IMR-90 (cell line): ENCODE data around the gene GGACT. TPM values are rescaled to one million over a fixed set of nuclear protein-coding genes. Genes with fewer than 3 reads are reported as not detected.

Experiments used
- ATAC-seq: fragments of 200-7000 bp; cut with Tn5 transposase; 2 replicates; pipeline ENCODE4 v1.9.1; 2020; ENCODE audit warnings: low read depth, mild to moderate bottlenecking, moderate library complexity
- BruUV-seq: library from RNA; stranded (reverse); fragments of 400-500 nt; replicated peaks from 2 replicates; lab custom pipeline; 2021; lab: Mats Ljungman, UMichigan
- CTCF ChIA-PET: fragments of 300-600 bp; formaldehyde crosslinking; extraction: SDS; loops from one replicate; lab custom pipeline; 2021; ENCODE audit warnings: antibody characterized with exemption; lab: Yijun Ruan, JAX
- POLR2A ChIA-PET: fragments of 300-600 bp; sonication (Branson Sonifier 250); formaldehyde crosslinking; loops from one replicate; lab custom pipeline; 2022; ENCODE audit warnings: antibody characterized with exemption; ENCODE audit not compliant: unreplicated experiment; lab: Charles Lee
- DNase-seq: peaks from one replicate; pipeline ENCODE4 v3.0.0; 2013
- H2AFZ ChIP-seq: replicated peaks from 2 replicates; pipeline ENCODE3; 2013; ENCODE audit warnings: low read length, mild to moderate bottlenecking; ENCODE audit not compliant: poor library complexity
- H2AK5ac ChIP-seq: 2 replicates; pipeline ENCODE4 v1.6.1; 2013; ENCODE audit warnings: low read depth, low read length, inconsistent platforms
- H2AK9ac ChIP-seq: replicated peaks from 2 replicates; pipeline ENCODE3; 2013; ENCODE audit warnings: mild to moderate bottlenecking, low read depth, low read length, moderate library complexity; ENCODE audit not compliant: poor library complexity
- H2BK120ac ChIP-seq: 2 replicates; pipeline ENCODE4 v1.6.1; 2013; ENCODE audit warnings: low read depth, low read length, inconsistent platforms
- H2BK15ac ChIP-seq: 3 replicates; pipeline ENCODE4 v1.6.1; 2013; ENCODE audit warnings: low read depth, low read length, inconsistent platforms
- H2BK20ac ChIP-seq: 2 replicates; pipeline ENCODE4 v1.6.1; 2013; ENCODE audit warnings: low read depth, mild to moderate bottlenecking, inconsistent platforms, low read length, moderate library complexity
- H2BK5ac ChIP-seq: 2 replicates; pipeline ENCODE4 v1.6.1; 2013; ENCODE audit warnings: mild to moderate bottlenecking, low read depth, low read length, inconsistent platforms; ENCODE audit not compliant: poor library complexity, severe bottlenecking
- H3K14ac ChIP-seq: replicated peaks from 2 replicates; pipeline ENCODE4 v1.6.1; 2013; ENCODE audit warnings: low read depth, low read length, inconsistent platforms
- H3K18ac ChIP-seq: 2 replicates; pipeline ENCODE4 v1.6.1; 2013; ENCODE audit warnings: low read depth, low read length, control low read depth
- H3K23ac ChIP-seq: 2 replicates; pipeline ENCODE4 v1.6.1; 2013; ENCODE audit warnings: low read depth, low read length, inconsistent platforms
- H3K27ac ChIP-seq: 2 replicates; pipeline ENCODE4 v1.5.1; 2013; ENCODE audit warnings: mild to moderate bottlenecking, control low read depth, low read length; ENCODE audit not compliant: insufficient read depth
- H3K27me3 ChIP-seq: 2 replicates; pipeline ENCODE4 v1.6.1; 2013; ENCODE audit warnings: low read length; ENCODE audit not compliant: control insufficient read depth, insufficient read depth
- H3K36me3 ChIP-seq: 2 replicates; pipeline ENCODE4 v1.6.1; 2013; ENCODE audit warnings: low read length, mixed read lengths; ENCODE audit not compliant: control insufficient read depth, insufficient read depth
- H3K4ac ChIP-seq: 2 replicates; pipeline ENCODE4 v1.6.1; 2013; ENCODE audit warnings: low read depth, low read length, inconsistent platforms
- H3K4me1 ChIP-seq: 2 replicates; pipeline ENCODE4 v1.6.1; 2013; ENCODE audit warnings: low read length, mixed read lengths; ENCODE audit not compliant: control insufficient read depth, insufficient read depth
- H3K4me2 ChIP-seq: 2 replicates; pipeline ENCODE4 v1.6.1; 2013; ENCODE audit warnings: low read depth, mild to moderate bottlenecking, control low read depth, low read length, moderate library complexity
- H3K4me3 ChIP-seq: 2 replicates; pipeline ENCODE4 v1.5.1; 2013; ENCODE audit warnings: low read depth, mild to moderate bottlenecking, control low read depth, low read length, moderate library complexity; ENCODE audit not compliant: insufficient read depth
- H3K56ac ChIP-seq: 2 replicates; pipeline ENCODE4 v1.6.1; 2013; ENCODE audit warnings: low read length, inconsistent platforms; ENCODE audit not compliant: insufficient read depth; ENCODE audit errors: extremely low read depth
- H3K79me1 ChIP-seq, 2 experiments: 2 replicates each; pipeline ENCODE4 v1.6.1; 2013; ENCODE audit warnings: low read length in 2 of 2, inconsistent platforms in 1 of 2, low read depth in 1 of 2
- H3K9ac ChIP-seq: 2 replicates; pipeline ENCODE4 v1.6.1; 2013; ENCODE audit warnings: low read depth, low read length, control low read depth
- H3K9me1 ChIP-seq: 2 replicates; pipeline ENCODE4 v1.6.1; 2013; ENCODE audit warnings: low read length, inconsistent platforms; ENCODE audit not compliant: insufficient read depth
- H3K9me3 ChIP-seq: 2 replicates; pipeline ENCODE4 v1.6.1; 2013; ENCODE audit warnings: low read length; ENCODE audit not compliant: control insufficient read depth, insufficient read depth
- H4K20me1 ChIP-seq: 2 replicates; pipeline ENCODE4 v1.6.1; 2013; ENCODE audit warnings: low read length, inconsistent platforms; ENCODE audit not compliant: insufficient read depth
- H4K5ac ChIP-seq: 2 replicates; pipeline ENCODE4 v1.6.1; 2013; ENCODE audit warnings: mild to moderate bottlenecking, low read depth, low read length, control low read depth
- H4K8ac ChIP-seq, 2 experiments: 2 replicates each; pipeline ENCODE4 v1.6.1; 2013; ENCODE audit warnings: low read depth in 2 of 2, low read length in 2 of 2, control low read depth in 1 of 2, inconsistent platforms in 1 of 2
- H4K91ac ChIP-seq: 2 replicates; pipeline ENCODE4 v1.6.1; 2013; ENCODE audit warnings: low read depth, low read length, inconsistent platforms; ENCODE audit not compliant: insufficient read depth
- CEBPB ChIP-seq: IDR thresholded peaks from 2 replicates; pipeline ENCODE4 v1.6.1; 2012; ENCODE audit warnings: low read depth, low read length, improper control_type of control experiment
- CHD1 ChIP-seq: IDR thresholded peaks from 2 replicates; pipeline ENCODE4 v1.6.1; 2012; ENCODE audit warnings: low read depth, low read length, improper control_type of control experiment
- FOS ChIP-seq: fragments of 150-350 bp; IDR thresholded peaks from 2 replicates; pipeline ENCODE4 v1.6.1; 2016; ENCODE audit warnings: low read depth, low read length
- MAZ ChIP-seq: IDR thresholded peaks from 2 replicates; pipeline ENCODE4 v1.6.1; 2012; ENCODE audit warnings: low read depth, mild to moderate bottlenecking, low read length, improper control_type of control experiment, moderate library complexity, borderline replicate concordance
- USF2 ChIP-seq: fragments of 150-350 bp; IDR thresholded peaks from 2 replicates; pipeline ENCODE4 v1.6.1; 2017; ENCODE audit warnings: mild to moderate bottlenecking, antibody characterized with exemption, low read length, low read depth
- WGBS, 2 experiments: methylation state at CpG; one replicate each; pipeline versions ENCODE4 v1.1.5 to v1.1.7; 2013; ENCODE audit warnings: missing lambda C conversion rate in 2 of 2; ENCODE audit not compliant: insufficient read length in 1 of 2; ENCODE audit errors: extremely low coverage in 2 of 2; 5-methylcytosine and 5-hydroxymethylcytosine counted together
- dilution Hi-C: fragments of 300-500 bp; cut with HindIII; formaldehyde crosslinking; loops from one replicate; pipeline ENCODE4 v1.14.3; 2018; ENCODE audit warnings: low sequenced_read_pairs; ENCODE audit not compliant: unreplicated experiment
- in situ Hi-C: fragments of 300-500 bp; cut with MboI; formaldehyde crosslinking; loops from 3 replicates; pipeline ENCODE4 v1.14.3; 2019; ENCODE audit warnings: low sequenced_read_pairs, inconsistent platforms, mixed read lengths
- intact Hi-C: fragments of 100-400 bp; cut with micrococcal nuclease; formaldehyde crosslinking; loops from 2 replicates; pipeline ENCODE4 v1.10.0; 2022
- polyA plus RNA-seq, 3 experiments: library from polyadenylated mRNA; depleted of rRNA; stranded (reverse); fragments of >200 nt; gene quantifications; 2 replicates each; pipeline ENCODE4 v1.2.3, GENCODE V29; 2012; ENCODE audit warnings: low replicate concordance in 1 of 3
- total RNA-seq: library from RNA; depleted of rRNA; stranded (reverse); fragments of >200 nt; gene quantifications from 2 replicates; pipeline ENCODE4 v1.2.3, GENCODE V29; 2012

The GGACT gene
- total and polyA plus RNA-seq, 2 of the 4 experiments (the other 2 are of a cell fraction) = 2.0 to 2.6 TPM

GRCh38 chr13:100600915-100601314 is 12.3 kb upstream of the GGACT start:
- Histone ChIP-seq H3K9me1 (no peaks in the 10 kb centered on the region), H4K8ac (no peak overlapping the region), H3K56ac (no peak overlapping the region), H3K79me1 (no peaks in the 10 kb centered on the region), H2AK9ac (no peak overlapping the region), H2AFZ (no peak overlapping the region), H2BK5ac (no peak overlapping the region), H4K91ac (no peak overlapping the region), H3K4ac (no peak overlapping the region), H3K23ac (no peak overlapping the region), H3K27me3 (no peaks in the 10 kb centered on the region), H3K4me1 (no peaks in the 10 kb centered on the region), H3K27ac (no peak overlapping the region), H3K18ac (no peak overlapping the region), H3K4me3 (no peak overlapping the region), H3K9me3 (no peaks in the 10 kb centered on the region; the same call in 1 of the 2 replicates), H2BK15ac (no peak overlapping the region), H2AK5ac (no peak overlapping the region), H3K9ac (no peak overlapping the region), H3K14ac (no peak overlapping the region), H3K36me3 (no peaks in the 10 kb centered on the region), H4K20me1 (no peaks in the 10 kb centered on the region), H2BK20ac (no peak overlapping the region), H3K4me2 (no peak overlapping the region), H4K5ac (no peak overlapping the region), H2BK120ac (no peak overlapping the region)
- POLR2A ChIA-PET = no interaction called here
- dilution Hi-C loops (no loop called here), in situ Hi-C loops (no loop called here), intact Hi-C loops (no loop called here)
- no peak for TF ChIP-seq USF2
- TF ChIP-seq FOS = no peak
- no peak for TF ChIP-seq CHD1
- TF ChIP-seq CEBPB = no peak
- TF ChIP-seq MAZ = no peak
- CTCF ChIA-PET = no interaction called here
- no peak for ATAC-seq
- BruUV-seq = no TSS peak
- WGBS, 2 experiments = 90% methylated on average over 2 of the region's 6 CpGs; no CpG with 5 or more reads in 1 of the 2 experiments
- DNase-seq = no peak
